HepG2 (cell line): ENCODE results near the gene MYEOV. TPM values are rescaled to one million over a fixed set of nuclear protein-coding genes. Genes with fewer than 3 reads are reported as not detected.

ENCODE experiments used
- ATAC-seq: fragments of 200-7000 bp; cut with Tn5 transposase; 3 replicates; pipeline ENCODE4 v1.9.1; 2020; ENCODE audit warnings: mild to moderate bottlenecking, moderate library complexity
- BruUV-seq: library from RNA; stranded (reverse); fragments of 400-500 nt; replicated peaks from 2 replicates; lab custom pipeline; 2021; lab: Mats Ljungman, UMichigan
- CTCF ChIA-PET: fragments of 300-600 bp; formaldehyde crosslinking; extraction: SDS; loops from one replicate; lab custom pipeline; 2021; ENCODE audit warnings: low total read pairs, inconsistent platforms, low intra/inter-chr PET ratio; lab: Yijun Ruan, JAX
- POLR2A ChIA-PET: fragments of 350-600 bp; sonication (Branson Sonifier 250); formaldehyde crosslinking; loops from one replicate; lab custom pipeline; 2020; ENCODE audit warnings: antibody characterized with exemption, inconsistent platforms; lab: Yijun Ruan, JAX
- DNase-seq: peaks from one replicate; pipeline ENCODE4 v3.0.0-alpha.2; 2015; ENCODE audit warnings: low spot score
- FAIRE-seq: peaks from 3 replicates; lab custom pipeline; 2011; peaks lifted over from hg19 to GRCh38; lab: Jason Lieb, UNC
- H2AFZ ChIP-seq: one replicate; pipeline ENCODE4 v1.6.1; 2011; ENCODE audit warnings: low read length, inconsistent platforms
- H3K27ac ChIP-seq: fragments of 300-600 bp; 3 replicates; pipeline ENCODE4 v1.8.0; 2011; ENCODE audit warnings: mixed run types, mild to moderate bottlenecking, mixed read lengths, low read length, inconsistent platforms; ENCODE audit not compliant: insufficient read depth; ENCODE audit errors: extremely low read length
- H3K27me3 ChIP-seq, 2 experiments: fragments of 200-600 bp in 1 of 2; 2 replicates in 1 of 2; 3 replicates in 1 of 2; pipeline versions ENCODE4 v1.6.0 to v1.8.0; 2011; ENCODE audit warnings: low read length in 2 of 2, mild to moderate bottlenecking in 2 of 2, moderate library complexity in 2 of 2, inconsistent platforms in 1 of 2; ENCODE audit not compliant: insufficient read depth in 2 of 2, control insufficient read depth in 1 of 2
- H3K36me3 ChIP-seq, 2 experiments: fragments of 200-600 bp in 1 of 2; replicated peaks in 1 of 2; 2 replicates in 1 of 2; 3 replicates in 1 of 2; pipeline versions ENCODE4 v1.5.1 to v1.8.0; 2011; ENCODE audit warnings: low read length in 2 of 2, inconsistent platforms in 1 of 2; ENCODE audit not compliant: insufficient read depth in 2 of 2, control insufficient read depth in 1 of 2
- H3K4me1 ChIP-seq: 2 replicates; pipeline ENCODE4 v1.5.1; 2012; ENCODE audit warnings: low read length, inconsistent platforms; ENCODE audit not compliant: insufficient read depth
- H3K4me2 ChIP-seq: 2 replicates; pipeline ENCODE4 v1.6.0; 2011; ENCODE audit warnings: low read depth, low read length, inconsistent platforms
- H3K4me3 ChIP-seq, 3 experiments: fragments of 200-600 bp in 1 of 3; sonication (generic), shearing (Covaris generic) in 1 of 3; replicated peaks in 1 of 3; 2 replicates each; pipeline ENCODE4 v1.5.1; 2011 to 2016; ENCODE audit warnings: low read length in 3 of 3, inconsistent platforms in 2 of 3, low read depth in 2 of 3, mild to moderate bottlenecking in 2 of 3, control low read depth in 1 of 3, mixed read lengths in 1 of 3; ENCODE audit not compliant: insufficient read depth in 1 of 3
- H3K79me2 ChIP-seq: one replicate; pipeline ENCODE4 v1.6.1; 2011; ENCODE audit warnings: low read length, inconsistent platforms; ENCODE audit not compliant: insufficient read depth
- H3K9ac ChIP-seq: 2 replicates; pipeline ENCODE4 v1.6.0; 2011; ENCODE audit warnings: mild to moderate bottlenecking, low read depth, low read length, inconsistent platforms; ENCODE audit not compliant: insufficient read depth
- H3K9me3 ChIP-seq: 2 replicates; pipeline ENCODE4 v1.5.1; 2012; ENCODE audit warnings: mild to moderate bottlenecking, low read length
- H4K20me1 ChIP-seq: 2 replicates; pipeline ENCODE4 v1.6.0; 2011; ENCODE audit warnings: inconsistent platforms, mild to moderate bottlenecking, low read length, moderate library complexity; ENCODE audit not compliant: insufficient read depth
- MED1 ChIP-seq: sonication (generic); formaldehyde crosslinking; IDR thresholded peaks from 2 replicates; pipeline ENCODE4 v1.4.0; 2020; ENCODE audit warnings: missing genetic modification reagents
- ZNF33A ChIP-seq: sonication (generic); formaldehyde crosslinking; IDR thresholded peaks from 2 replicates; pipeline ENCODE4 v1.5.1; 2020; ENCODE audit warnings: missing genetic modification reagents, mild to moderate bottlenecking, moderate library complexity, borderline replicate concordance
- WGBS: methylation state at CpG from one replicate; pipeline ENCODE4 v1.1.6; 2017; ENCODE audit warnings: low lambda C conversion rate; 5-methylcytosine and 5-hydroxymethylcytosine counted together
- in situ Hi-C: cut with HindIII; loops from 2 replicates; pipeline ENCODE4 v1.10.0; 2017; ENCODE audit warnings: low pct_unique_long_range_greater_than_20kb; ENCODE audit not compliant: extremely low pct_ligation_motif_present
- intact Hi-C: fragments of 100-400 bp; cut with micrococcal nuclease; formaldehyde crosslinking; loops from one replicate; pipeline ENCODE4 v1.10.0; 2022; ENCODE audit not compliant: unreplicated experiment
- polyA plus RNA-seq, 8 experiments: library from polyadenylated mRNA; depleted of rRNA in 3 of 8; stranded (reverse) in 7 of 8; unstranded in 1 of 8; fragments of >200 nt; fragmentation: Illumina TruSeq in 4 of 8; extraction: Trizol in 4 of 8; gene quantifications; 2 replicates each; pipeline versions ENCODE4 v1.2.1 to v1.2.3, GENCODE V29; 2011 to 2016; ENCODE audit warnings: low read depth in 4 of 8, missing spikeins in 1 of 8, mixed read lengths in 1 of 8; ENCODE audit not compliant: insufficient read depth in 1 of 8
- total RNA-seq, 5 experiments: library from RNA; depleted of rRNA; stranded (reverse); fragments of >200 nt; fragmentation: Illumina TruSeq; extraction: Trizol; gene quantifications; 2 replicates each; pipeline ENCODE4 v1.2.3, GENCODE V29; 2016; ENCODE audit warnings: low read depth in 1 of 5
- TF ChIP-seq, protein P1 (sequence below): sonication (generic); formaldehyde crosslinking; IDR thresholded peaks from 2 replicates; pipeline ENCODE4 v1.5.1; 2020; ENCODE audit warnings: mild to moderate bottlenecking, missing genetic modification reagents, moderate library complexity
- TF ChIP-seq, protein P2 (sequence below): sonication (generic); formaldehyde crosslinking; IDR thresholded peaks from 2 replicates; pipeline ENCODE4 v1.8.0; 2022; ENCODE audit warnings: mild to moderate bottlenecking, missing genetic modification reagents, moderate library complexity

The MYEOV gene
- total and polyA plus RNA-seq, 2 of the 13 experiments (the other 11 are each of a cell fraction or from before 2014, with no cell fraction given): 0.33 to 1.8 TPM

DNA sequence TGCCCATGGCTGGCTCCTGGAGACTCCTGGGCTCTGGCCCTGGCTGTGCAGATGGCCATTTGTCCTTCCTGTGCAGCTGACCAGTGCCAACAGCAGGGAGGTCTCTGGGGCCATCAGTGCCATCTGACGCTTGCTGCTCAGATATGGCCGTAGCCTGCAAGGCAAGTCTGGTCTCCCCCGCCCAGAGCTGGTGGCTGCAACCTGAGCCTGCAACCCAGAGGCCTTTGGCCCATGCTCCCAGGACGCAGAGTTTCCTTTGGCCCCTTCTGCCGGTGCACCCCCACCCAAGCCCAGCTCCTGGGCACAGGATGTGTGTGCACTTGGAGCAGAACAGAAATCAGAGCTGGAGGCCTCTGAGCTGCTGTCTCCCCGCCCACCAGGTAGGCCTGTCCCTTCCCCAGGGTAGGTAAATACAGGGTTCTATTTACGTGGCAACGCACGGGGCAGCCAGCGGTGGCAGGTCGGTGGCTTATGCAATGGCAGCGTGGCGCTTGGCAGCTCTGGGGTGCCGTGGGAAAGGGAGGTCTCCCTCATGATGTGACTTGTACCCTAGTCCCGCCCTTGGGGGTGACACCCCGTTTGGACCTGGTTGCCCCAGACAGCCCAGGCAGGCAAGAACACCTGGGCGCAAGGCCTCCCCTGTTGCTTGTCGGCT, 21.0 kb upstream of the MYEOV start:
- TF ChIP-seq, protein P1, sequence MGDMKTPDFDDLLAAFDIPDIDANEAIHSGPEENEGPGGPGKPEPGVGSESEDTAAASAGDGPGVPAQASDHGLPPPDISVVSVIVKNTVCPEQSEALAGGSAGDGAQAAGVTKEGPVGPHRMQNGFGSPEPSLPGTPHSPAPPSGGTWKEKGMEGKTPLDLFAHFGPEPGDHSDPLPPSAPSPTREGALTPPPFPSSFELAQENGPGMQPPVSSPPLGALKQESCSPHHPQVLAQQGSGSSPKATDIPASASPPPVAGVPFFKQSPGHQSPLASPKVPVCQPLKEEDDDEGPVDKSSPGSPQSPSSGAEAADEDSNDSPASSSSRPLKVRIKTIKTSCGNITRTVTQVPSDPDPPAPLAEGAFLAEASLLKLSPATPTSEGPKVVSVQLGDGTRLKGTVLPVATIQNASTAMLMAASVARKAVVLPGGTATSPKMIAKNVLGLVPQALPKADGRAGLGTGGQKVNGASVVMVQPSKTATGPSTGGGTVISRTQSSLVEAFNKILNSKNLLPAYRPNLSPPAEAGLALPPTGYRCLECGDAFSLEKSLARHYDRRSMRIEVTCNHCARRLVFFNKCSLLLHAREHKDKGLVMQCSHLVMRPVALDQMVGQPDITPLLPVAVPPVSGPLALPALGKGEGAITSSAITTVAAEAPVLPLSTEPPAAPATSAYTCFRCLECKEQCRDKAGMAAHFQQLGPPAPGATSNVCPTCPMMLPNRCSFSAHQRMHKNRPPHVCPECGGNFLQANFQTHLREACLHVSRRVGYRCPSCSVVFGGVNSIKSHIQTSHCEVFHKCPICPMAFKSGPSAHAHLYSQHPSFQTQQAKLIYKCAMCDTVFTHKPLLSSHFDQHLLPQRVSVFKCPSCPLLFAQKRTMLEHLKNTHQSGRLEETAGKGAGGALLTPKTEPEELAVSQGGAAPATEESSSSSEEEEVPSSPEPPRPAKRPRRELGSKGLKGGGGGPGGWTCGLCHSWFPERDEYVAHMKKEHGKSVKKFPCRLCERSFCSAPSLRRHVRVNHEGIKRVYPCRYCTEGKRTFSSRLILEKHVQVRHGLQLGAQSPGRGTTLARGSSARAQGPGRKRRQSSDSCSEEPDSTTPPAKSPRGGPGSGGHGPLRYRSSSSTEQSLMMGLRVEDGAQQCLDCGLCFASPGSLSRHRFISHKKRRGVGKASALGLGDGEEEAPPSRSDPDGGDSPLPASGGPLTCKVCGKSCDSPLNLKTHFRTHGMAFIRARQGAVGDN (CRISPR knock-in tag): peak; percentile 18; the same call in 1 of the 2 replicates
- TF ChIP-seq ZNF33A (CRISPR knock-in tag) (no peak), MED1 (CRISPR knock-in tag) (no peak)
- TF ChIP-seq, protein P2, sequence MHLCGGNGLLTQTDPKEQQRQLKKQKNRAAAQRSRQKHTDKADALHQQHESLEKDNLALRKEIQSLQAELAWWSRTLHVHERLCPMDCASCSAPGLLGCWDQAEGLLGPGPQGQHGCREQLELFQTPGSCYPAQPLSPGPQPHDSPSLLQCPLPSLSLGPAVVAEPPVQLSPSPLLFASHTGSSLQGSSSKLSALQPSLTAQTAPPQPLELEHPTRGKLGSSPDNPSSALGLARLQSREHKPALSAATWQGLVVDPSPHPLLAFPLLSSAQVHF (CRISPR knock-in tag): no peak

More for the DNA sequence above, 21.0 kb upstream of the MYEOV start:
- no peak overlapping the region for H2AFZ ChIP-seq
- H3K4me2 ChIP-seq: no peak overlapping the region
- no TSS peak for BruUV-seq
- WGBS: 24% methylated on average over 2 of the region's 18 CpGs
- H3K27me3 ChIP-seq: peaks cover 7 to 36% of the 10 kb centered on the region in 2 experiments; a peak in 3 of 5 replicates
- CTCF ChIA-PET: no interaction called here
- H3K36me3 ChIP-seq: no peaks in the 10 kb centered on the region
- in situ Hi-C loops (loop anchor here (10.0 kb wide), 1 partner anchor 58 kb away; no protein-coding TSS in a partner anchor), intact Hi-C loops (no loop called here)
- no peak overlapping the region for H3K4me3 ChIP-seq
- no peak overlapping the region for H3K27ac ChIP-seq
- ATAC-seq: peak; percentile 28; the same call in 2 of the 3 replicates
- no peak for DNase-seq
- no peaks in the 10 kb centered on the region for H3K9me3 ChIP-seq
- no peaks in the 10 kb centered on the region for H3K79me2 ChIP-seq
- H4K20me1 ChIP-seq: 0 out of 2 replicates have a peak, but pooled peaks cover 3% of the 10 kb centered on the region
- POLR2A ChIA-PET: no interaction called here
- H3K9ac ChIP-seq: no peak overlapping the region
- no peak for FAIRE-seq
- peaks cover 36% of the 10 kb centered on the region for H3K4me1 ChIP-seq
